OCI-LY7 (cell line): ENCODE data around the gene CLTRN. TPM values are rescaled to one million over a fixed set of nuclear protein-coding genes. Genes with fewer than 3 reads are reported as not detected.
A peak's percentile ranks its signal among the peaks of the same experiment; 100 is the strongest.

Experiments used
- BruUV-seq: library from RNA; stranded (reverse); fragments of 400-500 nt; replicated peaks from 2 replicates; lab custom pipeline; 2021; lab: Mats Ljungman, UMichigan
- CTCF ChIA-PET: fragments of 300-600 bp; sonication (Branson Sonifier 250); formaldehyde crosslinking; loops from one replicate; lab custom pipeline; 2022; ENCODE audit warnings: antibody characterized with exemption; ENCODE audit not compliant: unreplicated experiment; lab: Charles Lee
- POLR2A ChIA-PET: fragments of 300-600 bp; sonication (Branson Sonifier 250); formaldehyde crosslinking; loops from one replicate; lab custom pipeline; 2022; ENCODE audit warnings: antibody characterized with exemption; lab: Charles Lee
- DNase-seq: peaks from one replicate; pipeline ENCODE4 v3.0.0-alpha.2; 2015; ENCODE audit warnings: low spot score
- H2AFZ ChIP-seq: fragments of 200-600 bp; sonication (generic), shearing (Covaris generic); 2 replicates; pipeline ENCODE4 v1.6.1; 2014; ENCODE audit warnings: mild to moderate bottlenecking, antibody characterized with exemption, low read length, moderate library complexity
- H3K27ac ChIP-seq: fragments of 200-600 bp; sonication (generic); 2 replicates; pipeline ENCODE4 v1.5.1; 2014; ENCODE audit warnings: mixed run types, low read depth, mild to moderate bottlenecking, moderate library complexity, low read length, inconsistent platforms; ENCODE audit not compliant: poor library complexity, severe bottlenecking
- H3K36me3 ChIP-seq: fragments of 200-600 bp; sonication (generic); 2 replicates; pipeline ENCODE4 v1.6.1; 2014; ENCODE audit warnings: mild to moderate bottlenecking, antibody characterized with exemption, low read length, moderate library complexity, mixed read lengths; ENCODE audit not compliant: insufficient read depth
- H3K4me1 ChIP-seq: fragments of 200-600 bp; sonication (generic); 2 replicates; pipeline ENCODE4 v1.5.1; 2014; ENCODE audit warnings: mild to moderate bottlenecking, low read length; ENCODE audit not compliant: insufficient read depth, poor library complexity, severe bottlenecking
- H3K4me2 ChIP-seq: fragments of 200-600 bp; sonication (generic); 2 replicates; pipeline ENCODE4 v1.6.1; 2014; ENCODE audit warnings: mild to moderate bottlenecking, low read length
- H3K4me3 ChIP-seq: fragments of 200-600 bp; sonication (generic); 2 replicates; pipeline ENCODE4 v1.5.1; 2014; ENCODE audit warnings: mild to moderate bottlenecking, low read depth, low read length; ENCODE audit not compliant: poor library complexity, severe bottlenecking
- H3K79me2 ChIP-seq: fragments of 200-600 bp; sonication (generic); 2 replicates; pipeline ENCODE4 v1.6.1; 2016; ENCODE audit warnings: low read depth, mild to moderate bottlenecking, low read length, moderate library complexity, mixed read lengths; ENCODE audit not compliant: insufficient read depth
- H3K9me2 ChIP-seq: fragments of 200-600 bp; sonication (generic); 2 replicates; pipeline ENCODE4 v1.6.1; 2016; ENCODE audit warnings: mild to moderate bottlenecking, low read length, mixed read lengths; ENCODE audit not compliant: insufficient read depth
- H3K9me3 ChIP-seq: fragments of 200-600 bp; sonication (generic); 2 replicates; pipeline ENCODE4 v1.6.1; 2014; ENCODE audit warnings: mild to moderate bottlenecking, mixed run types, low read length, mixed read lengths
- H4K20me1 ChIP-seq: fragments of 200-600 bp; sonication (generic); 2 replicates; pipeline ENCODE4 v1.6.1; 2014; ENCODE audit warnings: mild to moderate bottlenecking, antibody characterized with exemption, low read length, moderate library complexity, mixed read lengths; ENCODE audit not compliant: insufficient read depth
- CTCF ChIP-seq: fragments of 200-600 bp; sonication (generic); conservative IDR thresholded peaks from 2 replicates; pipeline ENCODE4 v1.5.1; 2014; ENCODE audit warnings: mild to moderate bottlenecking, antibody characterized with exemption, low read length, moderate library complexity, mixed read lengths
- EZH2phosphoT487 ChIP-seq: fragments of 200-600 bp; sonication (generic); IDR thresholded peaks from 2 replicates; pipeline ENCODE4 v1.6.1; 2018; ENCODE audit warnings: low read depth, borderline replicate concordance, mild to moderate bottlenecking, mixed run types, antibody characterized with exemption, low read length, moderate library complexity, mixed read lengths
- intact Hi-C: fragments of 100-400 bp; cut with micrococcal nuclease; formaldehyde crosslinking; loops from one replicate; pipeline ENCODE4 v1.10.0; 2022; ENCODE audit not compliant: unreplicated experiment
- total RNA-seq, 2 experiments: library from RNA; depleted of rRNA in 1 of 2; stranded (reverse); fragments of >200 nt in 1 of 2; shearing (Covaris generic) in 1 of 2; gene quantifications; 2 replicates each; pipeline ENCODE4 v1.2.3, GENCODE V29; 2014 to 2022

CLTRN gene
- total RNA-seq, 2 experiments from 2014 or later, result not detected

DNA sequence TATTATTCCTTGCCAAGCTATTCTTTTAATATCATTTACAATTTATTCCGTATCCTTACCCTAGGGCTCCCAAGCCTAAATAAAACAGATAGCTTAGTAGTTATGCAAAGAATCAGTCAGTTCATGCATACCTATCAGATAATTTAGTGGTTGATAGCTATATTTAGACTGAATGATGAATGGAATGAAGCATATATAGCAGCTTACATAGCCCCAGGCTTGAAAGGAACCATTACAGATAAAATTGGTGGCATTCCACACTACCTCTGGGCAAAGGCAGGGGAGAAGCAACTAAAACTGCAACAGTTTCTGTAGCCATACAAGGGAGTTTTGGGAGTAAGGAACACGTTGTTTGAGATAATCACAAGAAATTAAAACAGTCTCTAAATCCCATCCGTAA is 66.6 kb downstream of the CLTRN start:
- Histone ChIP-seq H3K4me2 (no peak overlapping the region), H3K9me2 (no peaks in the 10 kb centered on the region), H3K4me3 (no peak overlapping the region), H4K20me1 (no peaks in the 10 kb centered on the region), H3K79me2 (no peaks in the 10 kb centered on the region), H3K36me3 (no peaks in the 10 kb centered on the region), H3K27ac (no peak overlapping the region), H2AFZ (no peak overlapping the region), H3K9me3 (no peaks in the 10 kb centered on the region), H3K4me1 (no peaks in the 10 kb centered on the region)
- intact Hi-C loops, result no loop called here
- TF ChIP-seq CTCF (no peak), EZH2phosphoT487 (no peak)
- ChIA-PET CTCF (no interaction called here), POLR2A (no interaction called here)
- BruUV-seq, result no TSS peak
- DNase-seq, result no peak

- TF ChIP-seq EZH2phosphoT487 (no peak), CTCF (0 out of 2 replicates have a peak, but pooled peaks have one; percentile 17)
- H2AFZ ChIP-seq, result no peak overlapping the region
- no peaks in the 10 kb centered on the region for H3K9me3 ChIP-seq
- intact Hi-C loops, result no loop called here
- no peaks in the 10 kb centered on the region for H3K36me3 ChIP-seq
- ChIA-PET POLR2A (no interaction called here), CTCF (no interaction called here)
- H3K4me2 ChIP-seq, result no peak overlapping the region
- H3K79me2 ChIP-seq, result no peaks in the 10 kb centered on the region
- no peaks in the 10 kb centered on the region for H4K20me1 ChIP-seq
- no peaks in the 10 kb centered on the region for H3K9me2 ChIP-seq
- H3K27ac ChIP-seq, result no peak overlapping the region
- BruUV-seq, result no TSS peak
- no peak overlapping the region for H3K4me3 ChIP-seq
- no peaks in the 10 kb centered on the region for H3K4me1 ChIP-seq
- DNase-seq, result no peak
Observed at GRCh38 chrX:15594371-15594770, 70.2 kb downstream of the CLTRN start.

DNA sequence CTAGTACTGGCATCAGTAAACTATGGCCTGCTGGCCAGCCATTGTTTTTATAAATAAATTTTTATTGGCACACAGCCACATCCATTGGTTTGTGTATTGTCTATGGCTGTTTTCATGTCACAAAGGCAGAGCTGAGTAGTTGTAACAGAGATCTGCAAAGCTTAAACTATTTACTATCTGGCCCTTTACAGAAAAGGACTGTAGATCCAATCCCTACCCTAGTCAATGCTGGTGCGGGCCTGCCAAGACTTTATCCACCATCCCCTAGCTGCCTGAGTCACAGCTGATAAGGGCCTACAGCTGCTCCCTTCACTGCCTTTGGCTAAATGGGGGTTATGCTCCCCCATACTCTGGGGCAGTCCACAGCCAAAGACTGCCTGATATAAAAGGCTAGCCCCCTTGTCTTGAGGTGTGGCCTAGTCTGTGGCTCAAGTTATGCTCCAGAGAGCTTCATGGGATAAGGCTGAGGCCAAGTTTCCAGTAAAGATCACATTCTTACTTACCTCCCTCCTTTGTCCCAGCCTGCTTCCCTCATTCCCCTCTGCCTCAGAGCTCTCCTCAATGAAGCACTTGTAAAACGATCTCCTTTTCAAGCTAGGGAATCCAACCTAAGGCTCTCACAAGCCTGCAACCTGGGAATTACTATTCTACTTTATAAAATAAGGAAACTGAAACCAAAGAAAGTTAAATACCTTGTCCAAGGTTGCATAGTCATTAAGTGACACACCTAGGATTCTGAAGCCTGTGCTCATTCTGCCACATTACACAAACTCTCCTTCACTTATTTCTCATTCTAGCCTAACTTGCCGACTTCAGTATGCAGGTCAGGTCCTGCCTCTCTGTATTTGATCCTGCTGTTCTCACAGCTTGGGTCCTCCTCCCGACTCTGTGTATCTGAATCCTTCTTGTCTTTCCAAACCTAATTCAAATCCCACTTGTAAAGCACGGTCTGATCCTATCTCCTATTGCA is 84.5 kb downstream of the CLTRN start:
- H4K20me1 ChIP-seq, result no peaks in the 10 kb centered on the region
- H3K36me3 ChIP-seq, result no peaks in the 10 kb centered on the region
- H3K4me2 ChIP-seq, result no peak overlapping the region
- H3K27ac ChIP-seq, result no peak overlapping the region
- no peaks in the 10 kb centered on the region for H3K9me3 ChIP-seq
- H3K79me2 ChIP-seq, result no peaks in the 10 kb centered on the region
- H3K4me1 ChIP-seq, result no peaks in the 10 kb centered on the region
- BruUV-seq, result no TSS peak
- intact Hi-C loops, result no loop called here
- H2AFZ ChIP-seq, result no peak overlapping the region
- ChIA-PET CTCF (no interaction called here), POLR2A (no interaction called here)
- no peak for DNase-seq
- TF ChIP-seq CTCF (no peak), EZH2phosphoT487 (no peak)
- H3K4me3 ChIP-seq, result no peak overlapping the region
- no peaks in the 10 kb centered on the region for H3K9me2 ChIP-seq
